Panc1 (cell line): ENCODE data around the gene MIX23.

Experiments used
- POLR2AphosphoS5 ChIP-seq: IDR thresholded peaks from 2 replicates; pipeline ENCODE4 v1.6.1; 2012; ENCODE audit warnings: mild to moderate bottlenecking, low read depth, low read length, moderate library complexity
- TF ChIP-seq, protein P1 (sequence below): fragments of 450-650 bp; IDR thresholded peaks from 2 replicates; pipeline ENCODE4 v1.5.1; 2017; ENCODE audit warnings: mild to moderate bottlenecking

DNA sequence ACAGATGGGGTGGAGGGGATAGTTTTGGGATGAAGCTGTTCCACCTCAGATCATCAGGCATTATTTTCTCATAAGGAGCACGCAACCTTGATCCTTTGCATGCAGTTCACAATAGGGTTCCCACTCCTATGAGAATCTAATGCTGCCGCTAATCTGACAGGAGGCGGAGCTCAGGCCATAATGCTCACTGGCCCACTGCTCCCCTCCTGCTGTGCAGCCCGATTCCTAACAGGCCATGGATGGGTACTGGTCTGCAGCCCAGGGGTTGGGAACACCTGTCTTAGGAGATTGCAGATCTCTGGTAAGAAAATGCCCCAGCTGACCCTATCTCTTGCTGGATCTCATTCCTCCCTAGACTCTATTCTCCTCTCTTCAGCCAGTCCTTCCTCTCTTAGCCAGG is 51.1 kb downstream of the MIX23 start:
- TF ChIP-seq, protein P1, sequence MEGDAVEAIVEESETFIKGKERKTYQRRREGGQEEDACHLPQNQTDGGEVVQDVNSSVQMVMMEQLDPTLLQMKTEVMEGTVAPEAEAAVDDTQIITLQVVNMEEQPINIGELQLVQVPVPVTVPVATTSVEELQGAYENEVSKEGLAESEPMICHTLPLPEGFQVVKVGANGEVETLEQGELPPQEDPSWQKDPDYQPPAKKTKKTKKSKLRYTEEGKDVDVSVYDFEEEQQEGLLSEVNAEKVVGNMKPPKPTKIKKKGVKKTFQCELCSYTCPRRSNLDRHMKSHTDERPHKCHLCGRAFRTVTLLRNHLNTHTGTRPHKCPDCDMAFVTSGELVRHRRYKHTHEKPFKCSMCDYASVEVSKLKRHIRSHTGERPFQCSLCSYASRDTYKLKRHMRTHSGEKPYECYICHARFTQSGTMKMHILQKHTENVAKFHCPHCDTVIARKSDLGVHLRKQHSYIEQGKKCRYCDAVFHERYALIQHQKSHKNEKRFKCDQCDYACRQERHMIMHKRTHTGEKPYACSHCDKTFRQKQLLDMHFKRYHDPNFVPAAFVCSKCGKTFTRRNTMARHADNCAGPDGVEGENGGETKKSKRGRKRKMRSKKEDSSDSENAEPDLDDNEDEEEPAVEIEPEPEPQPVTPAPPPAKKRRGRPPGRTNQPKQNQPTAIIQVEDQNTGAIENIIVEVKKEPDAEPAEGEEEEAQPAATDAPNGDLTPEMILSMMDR, result no peak
- no peak for TF ChIP-seq POLR2AphosphoS5
